NCI-H1436 (cell line): ENCODE data around the gene METTL13.
"Not testable (repeated sequence)": the region's sequence is repeated elsewhere in the genome, so short reads cannot be mapped to it uniquely, and the experiment has no call there.

Source experiments
- DNase-seq: peaks from one replicate; lab custom pipeline; 2025; lab: John Stamatoyannopoulos, UW

The METTL13 gene

GRCh38 chr1:171769171-171769570 lies 12.3 kb upstream of the METTL13 start:
- no peak for DNase-seq

GRCh38 chr1:171769754-171770153 lies 11.7 kb upstream of the METTL13 start:
- no peak for DNase-seq

DNA sequence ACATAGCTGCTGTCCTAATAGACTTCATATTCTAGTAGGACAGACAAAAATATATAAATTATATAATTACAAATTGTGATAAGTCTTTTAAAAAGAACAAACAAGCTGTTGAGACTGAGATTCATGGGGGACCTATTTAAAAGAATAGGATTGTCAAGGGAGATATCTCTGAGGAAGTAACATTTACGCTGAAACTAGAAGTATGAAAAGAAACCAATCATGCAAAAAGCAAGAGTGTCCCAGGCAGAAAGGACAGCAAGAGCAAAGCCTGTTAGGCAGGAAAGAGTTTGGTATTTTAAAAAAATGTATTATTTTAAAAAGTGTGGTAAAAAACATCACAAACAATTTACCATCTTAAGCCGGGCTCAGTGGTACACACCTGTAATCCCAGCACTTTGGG lies 9.1 kb upstream of the METTL13 start:
- no peak for DNase-seq

GRCh38 chr1:171780583-171781175 lies 781 bp upstream of the METTL13 start:
- DNase-seq: no peak

DNA sequence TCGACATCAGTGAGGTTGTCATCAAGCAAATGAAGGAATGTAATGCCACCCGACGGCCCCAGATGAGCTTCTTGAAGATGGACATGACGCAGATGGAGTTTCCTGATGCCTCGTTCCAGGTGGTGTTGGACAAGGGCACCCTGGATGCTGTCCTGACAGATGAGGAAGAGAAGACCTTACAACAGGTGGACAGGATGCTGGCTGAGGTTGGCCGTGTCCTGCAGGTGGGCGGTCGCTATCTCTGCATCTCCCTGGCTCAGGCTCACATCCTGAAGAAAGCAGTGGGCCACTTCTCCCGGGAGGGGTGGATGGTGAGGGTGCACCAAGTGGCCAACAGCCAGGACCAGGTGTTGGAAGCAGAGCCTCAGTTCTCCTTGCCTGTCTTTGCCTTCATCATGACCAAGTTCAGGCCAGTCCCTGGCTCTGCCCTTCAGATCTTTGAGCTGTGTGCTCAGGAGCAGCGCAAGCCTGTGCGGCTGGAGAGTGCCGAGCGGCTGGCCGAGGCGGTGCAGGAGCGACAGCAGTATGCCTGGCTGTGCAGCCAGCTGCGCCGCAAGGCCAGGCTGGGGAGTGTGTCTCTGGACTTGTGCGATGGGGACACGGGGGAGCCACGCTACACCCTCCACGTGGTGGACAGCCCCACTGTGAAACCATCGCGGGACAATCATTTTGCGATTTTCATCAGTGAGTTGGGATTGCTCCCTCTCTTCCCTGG lies 2.5 kb downstream of the METTL13 start:
- DNase-seq: no peak

DNA sequence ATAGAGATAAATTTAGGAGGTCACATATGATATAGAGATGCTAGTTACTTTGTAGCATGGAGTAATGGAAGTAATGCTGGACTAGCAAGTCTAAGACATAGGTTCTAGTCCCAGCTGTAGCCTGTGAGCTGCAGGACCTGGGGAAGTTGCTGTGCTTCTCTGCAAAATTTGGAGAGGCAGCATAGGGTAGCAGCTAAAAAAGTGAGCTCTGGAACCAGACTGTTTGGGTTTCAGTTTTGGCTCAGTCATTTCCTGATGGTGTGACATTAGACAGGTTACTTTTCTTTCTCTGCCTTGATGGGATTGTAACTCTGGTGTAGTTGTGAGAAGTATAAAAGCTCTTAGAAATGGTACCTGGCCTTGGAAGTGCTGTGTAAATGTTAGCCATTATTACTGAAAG lies 3.3 kb downstream of the METTL13 start:
- DNase-seq: no peak

- DNase-seq: no peak
Measured at GRCh38 chr1:171785766-171786165, 4.3 kb downstream of the METTL13 start.

- no peak for DNase-seq
Measured at GRCh38 chr1:171786534-171786933, 5.1 kb downstream of the METTL13 start.

DNA sequence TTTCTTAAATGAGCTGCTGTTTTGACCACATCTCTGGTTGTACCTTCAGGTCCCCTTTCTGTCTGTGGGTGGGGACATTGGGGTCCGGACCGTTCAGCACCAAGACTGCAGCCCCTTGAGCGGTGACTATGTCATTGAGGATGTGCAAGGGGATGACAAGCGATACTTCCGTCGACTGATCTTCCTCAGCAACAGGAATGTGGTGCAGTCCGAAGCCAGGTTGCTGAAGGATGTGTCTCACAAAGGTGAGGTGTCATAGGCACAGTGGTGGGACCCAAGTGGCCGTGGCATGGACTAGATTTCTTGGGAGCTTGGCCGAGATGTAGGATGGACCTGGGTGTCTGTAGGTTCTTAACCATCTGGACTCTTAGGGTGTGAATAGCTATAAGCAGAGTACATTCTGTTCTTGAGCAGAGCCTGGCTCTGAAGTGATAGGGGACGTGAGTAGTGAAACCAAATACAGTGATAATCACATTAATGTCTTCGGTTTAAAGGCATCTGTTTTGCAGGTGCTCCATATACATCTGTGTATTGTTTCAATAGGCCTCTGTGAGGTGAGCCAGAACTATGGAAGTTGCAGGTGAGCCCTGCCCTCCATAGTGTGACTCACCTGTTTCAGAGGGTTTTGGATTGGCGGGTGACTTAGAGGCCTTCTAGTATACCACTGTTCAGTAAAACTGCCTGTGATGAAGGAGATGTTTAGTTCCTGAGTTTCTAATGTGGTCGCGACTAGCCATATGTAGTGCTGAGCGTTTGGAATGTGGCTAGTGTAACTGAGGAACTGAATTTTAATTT lies 6.4 kb downstream of the METTL13 start:
- no peak for DNase-seq

- no peak for DNase-seq
Measured at GRCh38 chr1:171788696-171789095, 7.2 kb downstream of the METTL13 start.

- DNase-seq: no peak
Measured at GRCh38 chr1:171790318-171790717, 8.9 kb downstream of the METTL13 start.

DNA sequence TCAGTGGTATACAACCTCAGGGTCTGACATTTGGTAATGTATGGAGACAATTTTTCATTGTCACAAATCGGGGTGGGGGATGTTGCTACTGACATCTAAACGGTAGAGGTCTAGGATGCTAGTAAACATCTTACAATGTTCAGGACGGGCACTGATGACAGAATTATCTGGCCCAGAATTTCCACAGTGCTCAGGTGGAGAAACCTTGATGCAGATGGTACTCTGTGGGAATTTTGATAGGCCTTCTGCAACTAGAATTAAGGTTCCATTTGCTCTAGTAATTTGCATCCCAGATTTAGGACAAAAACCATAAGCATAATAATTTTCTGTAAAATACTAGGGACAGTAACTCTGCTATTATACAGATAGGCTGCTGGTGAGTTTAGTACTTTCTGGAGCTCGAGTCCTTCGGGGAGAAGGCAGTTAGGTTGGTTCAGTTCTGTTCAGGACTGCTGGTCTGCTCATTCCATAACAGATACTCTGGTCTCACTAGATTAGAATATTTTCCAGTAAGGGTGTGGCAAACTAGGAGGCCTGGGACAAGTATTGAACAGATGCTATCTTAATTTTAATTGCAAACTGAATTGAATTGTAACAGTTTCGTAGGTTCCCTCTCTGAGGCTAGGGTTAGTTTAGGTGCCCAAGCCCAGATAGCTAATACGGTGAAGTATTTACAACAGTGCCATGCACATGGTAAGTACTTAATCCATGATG lies 11.4 kb downstream of the METTL13 start:
- no peak for DNase-seq

- no peak for DNase-seq
Measured at GRCh38 chr1:171793636-171794035, 12.2 kb downstream of the METTL13 start.

GRCh38 chr1:171794085-171794484 lies 12.6 kb downstream of the METTL13 start:
- DNase-seq: no peak

DNA sequence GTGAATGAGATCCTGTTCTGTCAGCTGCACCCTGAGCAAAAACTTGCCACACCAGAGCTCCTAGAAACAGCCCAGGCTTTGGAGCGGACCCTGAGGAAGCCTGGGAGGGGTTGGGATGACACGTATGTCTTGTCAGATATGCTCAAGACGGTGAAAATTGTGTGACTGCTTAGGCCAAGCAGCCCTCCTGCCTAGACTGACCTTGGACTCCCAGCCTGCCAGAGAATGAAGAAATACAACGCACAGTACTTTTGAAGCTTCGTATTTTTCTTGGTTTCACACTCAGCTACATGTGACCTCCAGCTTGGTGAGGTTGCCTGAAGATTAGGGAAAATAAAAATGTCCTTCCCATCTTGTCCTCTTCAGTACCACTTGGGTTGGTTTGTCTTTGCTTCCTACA lies 15.1 kb downstream of the METTL13 start:
- no peak for DNase-seq

- no peak for DNase-seq
Measured at GRCh38 chr1:171798311-171798710, 16.9 kb downstream of the METTL13 start.

GRCh38 chr1:171798765-171799164 lies 17.3 kb downstream of the METTL13 start:
- DNase-seq: no peak

DNA sequence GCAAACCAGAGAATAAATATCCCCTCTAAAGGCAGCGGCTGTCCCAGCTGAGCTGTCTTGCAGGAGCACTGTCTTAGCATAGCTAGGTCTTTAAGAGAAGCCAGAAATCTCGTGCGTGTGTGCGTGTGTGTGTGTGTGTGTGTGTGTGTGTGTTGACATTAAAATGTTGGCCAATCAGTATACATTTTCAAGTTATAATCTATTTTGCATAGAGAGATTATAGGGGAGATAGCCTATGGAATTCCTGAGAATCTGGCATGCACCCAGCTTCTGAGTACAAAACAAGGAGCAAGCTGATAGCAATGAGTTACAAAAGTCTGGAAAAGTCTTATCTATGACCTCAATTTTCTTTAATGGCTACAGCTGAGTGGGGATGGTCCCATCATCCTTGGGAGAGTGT lies 17.7 kb downstream of the METTL13 start:
- DNase-seq: no peak

GRCh38 chr1:171799698-171800097 lies 18.2 kb downstream of the METTL13 start:
- not testable (repeated sequence) for DNase-seq

- no peak for DNase-seq
Measured at GRCh38 chr1:171800342-171800741, 18.9 kb downstream of the METTL13 start.

- no peak for DNase-seq
Measured at GRCh38 chr1:171800851-171801250, 19.4 kb downstream of the METTL13 start.

DNA sequence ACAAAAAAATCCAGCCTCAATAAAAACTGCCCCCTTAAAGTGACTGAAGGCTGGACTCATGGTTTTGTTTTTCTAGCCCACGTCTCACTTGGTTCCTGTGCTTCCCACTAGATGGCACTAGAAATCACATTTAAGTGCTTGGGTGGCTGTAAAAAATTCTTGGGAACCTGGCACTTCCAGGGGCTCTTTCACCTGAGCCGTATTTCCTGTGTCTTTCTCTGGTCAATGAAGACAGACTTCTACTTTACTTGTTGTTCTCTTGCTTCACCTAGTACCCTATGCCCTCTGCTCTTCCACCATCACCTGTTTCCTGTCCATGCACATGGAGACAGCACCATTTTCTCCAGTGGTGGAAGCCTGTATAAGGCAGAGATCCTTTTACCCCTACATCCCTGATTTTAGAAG lies 20.0 kb downstream of the METTL13 start:
- peak; percentile 18 for DNase-seq

GRCh38 chr1:171802207-171802606 lies 20.7 kb downstream of the METTL13 start:
- DNase-seq: no peak
